OCI-LY7 (cell line): Measurements from ENCODE around the gene CYB5R4.

Experiments
- EZH2phosphoT487 ChIP-seq: fragments of 200-600 bp; sonication (generic); IDR thresholded peaks from 2 replicates; pipeline ENCODE4 v1.6.1; 2018; ENCODE audit warnings: low read depth, borderline replicate concordance, mild to moderate bottlenecking, mixed run types, antibody characterized with exemption, low read length, moderate library complexity, mixed read lengths
- TF ChIP-seq, protein P1 (sequence below): fragments of 200-600 bp; sonication (generic); conservative IDR thresholded peaks from 2 replicates; pipeline ENCODE4 v1.5.1; 2014; ENCODE audit warnings: mild to moderate bottlenecking, antibody characterized with exemption, low read length, moderate library complexity, mixed read lengths

DNA sequence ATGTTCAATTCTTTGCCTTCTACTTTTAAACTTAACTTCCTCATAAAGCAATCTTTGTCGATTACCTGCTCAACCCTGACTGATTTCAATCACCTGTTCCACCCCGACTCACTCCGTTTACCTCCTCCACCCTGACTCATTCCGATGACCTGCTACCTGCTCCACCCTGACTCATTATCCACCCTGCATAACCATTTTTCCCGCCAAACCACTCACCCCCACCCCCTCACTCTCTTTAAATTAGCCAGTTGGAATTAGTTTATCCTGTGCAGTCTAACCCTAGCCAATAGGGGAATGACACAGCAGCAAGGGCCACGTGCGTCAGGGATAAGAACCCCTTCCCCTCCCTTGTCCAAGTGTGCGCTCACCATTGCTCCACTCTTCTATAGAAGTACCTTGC lies 117.4 kb downstream of the CYB5R4 start:
- TF ChIP-seq, protein P1, sequence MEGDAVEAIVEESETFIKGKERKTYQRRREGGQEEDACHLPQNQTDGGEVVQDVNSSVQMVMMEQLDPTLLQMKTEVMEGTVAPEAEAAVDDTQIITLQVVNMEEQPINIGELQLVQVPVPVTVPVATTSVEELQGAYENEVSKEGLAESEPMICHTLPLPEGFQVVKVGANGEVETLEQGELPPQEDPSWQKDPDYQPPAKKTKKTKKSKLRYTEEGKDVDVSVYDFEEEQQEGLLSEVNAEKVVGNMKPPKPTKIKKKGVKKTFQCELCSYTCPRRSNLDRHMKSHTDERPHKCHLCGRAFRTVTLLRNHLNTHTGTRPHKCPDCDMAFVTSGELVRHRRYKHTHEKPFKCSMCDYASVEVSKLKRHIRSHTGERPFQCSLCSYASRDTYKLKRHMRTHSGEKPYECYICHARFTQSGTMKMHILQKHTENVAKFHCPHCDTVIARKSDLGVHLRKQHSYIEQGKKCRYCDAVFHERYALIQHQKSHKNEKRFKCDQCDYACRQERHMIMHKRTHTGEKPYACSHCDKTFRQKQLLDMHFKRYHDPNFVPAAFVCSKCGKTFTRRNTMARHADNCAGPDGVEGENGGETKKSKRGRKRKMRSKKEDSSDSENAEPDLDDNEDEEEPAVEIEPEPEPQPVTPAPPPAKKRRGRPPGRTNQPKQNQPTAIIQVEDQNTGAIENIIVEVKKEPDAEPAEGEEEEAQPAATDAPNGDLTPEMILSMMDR, result no peak
- no peak for TF ChIP-seq EZH2phosphoT487
